Measurements from ENCODE around the gene OTUD5. TPM values are rescaled to one million over a fixed set of nuclear protein-coding genes. Genes with fewer than 3 reads are reported as not detected.

Gene OTUD5
- polyA plus RNA-seq, 3 donors = 8.4 to 75.0 (median 12.4) TPM

DNA sequence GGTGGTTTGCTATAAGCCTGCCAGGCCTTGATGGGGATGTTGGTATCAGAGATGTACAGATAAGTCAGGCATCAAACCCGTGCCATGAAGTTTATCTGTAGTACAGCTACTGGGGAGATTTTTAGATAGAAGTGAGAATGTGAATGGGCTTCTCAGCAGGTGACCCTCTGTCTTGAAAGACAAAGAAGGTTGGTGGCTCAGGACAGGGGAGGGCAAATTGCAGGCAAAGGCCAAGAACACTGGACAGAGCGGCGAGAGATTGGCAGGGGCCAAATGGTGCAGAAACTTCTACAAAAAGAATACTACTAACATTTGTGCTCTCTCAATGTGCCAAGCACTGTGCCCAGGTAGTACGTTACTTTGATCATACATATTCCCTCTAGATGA is 36.7 kb downstream of the OTUD5 start:
- Mint-ChIP-seq H3K9me3 (peaks cover 0 to 9% (median 2%) of the 10 kb centered on the region in 7 donors), H3K4me3 (no peak overlapping the region), H3K27me3 (ENCODE audit: low read depth in 3 of 3) (peaks cover 0 to 12% (median 0%) of the 10 kb centered on the region in 3 donors), H3K27ac (peak overlapping the region in 2 of 7 donors; percentile 49 to 90), H3K4me1 (peaks cover 26% of the 10 kb centered on the region), H3K36me3 (peaks cover 27 to 37% of the 10 kb centered on the region in 2 donors)
- no peaks in the 10 kb centered on the region for H3K9me3 ChIP-seq (replicated peaks in 1 of 2; ENCODE audit: control insufficient read depth in 1 of 2, insufficient read depth in 1 of 2, low read length in 2 of 2)
- no peak overlapping the region for H3K9ac ChIP-seq (ENCODE audit: insufficient read depth, low read length, poor library complexity, severe bottlenecking)
- DNase-seq = no peak
- H3K27ac ChIP-seq (ENCODE audit: low read depth in 1 of 2, low read length in 2 of 2) = no peak overlapping the region
- intact Hi-C loops (cut with micrococcal nuclease) = no loop called here
- peaks cover 24 to 27% of the 10 kb centered on the region in 2 donors for H3K4me1 ChIP-seq (ENCODE audit: control insufficient read depth in 1 of 2, insufficient read depth in 2 of 2, low read length in 2 of 2)
- no peak overlapping the region for H3K4me2 ChIP-seq (replicated peaks; ENCODE audit: extremely low read depth, low read length, poor library complexity, severe bottlenecking)
- peaks cover 10% of the 10 kb centered on the region for H3K79me2 ChIP-seq (ENCODE audit: insufficient read depth, low read length)
- no peaks in the 10 kb centered on the region for H4K20me1 ChIP-seq (ENCODE audit: insufficient read depth, low read length)
- H3K4me3 ChIP-seq (replicated peaks in 1 of 3; ENCODE audit: low read depth in 2 of 3, low read length in 3 of 3) = no peak overlapping the region
- H3K27me3 ChIP-seq (ENCODE audit: control insufficient read depth in 2 of 2, insufficient read depth in 2 of 2, low read length in 2 of 2) = no peaks in the 10 kb centered on the region
- no peak overlapping the region for H2AFZ ChIP-seq (ENCODE audit: insufficient read depth, low read depth, low read length, poor library complexity, severe bottlenecking)
- TF ChIP-seq, protein P1, sequence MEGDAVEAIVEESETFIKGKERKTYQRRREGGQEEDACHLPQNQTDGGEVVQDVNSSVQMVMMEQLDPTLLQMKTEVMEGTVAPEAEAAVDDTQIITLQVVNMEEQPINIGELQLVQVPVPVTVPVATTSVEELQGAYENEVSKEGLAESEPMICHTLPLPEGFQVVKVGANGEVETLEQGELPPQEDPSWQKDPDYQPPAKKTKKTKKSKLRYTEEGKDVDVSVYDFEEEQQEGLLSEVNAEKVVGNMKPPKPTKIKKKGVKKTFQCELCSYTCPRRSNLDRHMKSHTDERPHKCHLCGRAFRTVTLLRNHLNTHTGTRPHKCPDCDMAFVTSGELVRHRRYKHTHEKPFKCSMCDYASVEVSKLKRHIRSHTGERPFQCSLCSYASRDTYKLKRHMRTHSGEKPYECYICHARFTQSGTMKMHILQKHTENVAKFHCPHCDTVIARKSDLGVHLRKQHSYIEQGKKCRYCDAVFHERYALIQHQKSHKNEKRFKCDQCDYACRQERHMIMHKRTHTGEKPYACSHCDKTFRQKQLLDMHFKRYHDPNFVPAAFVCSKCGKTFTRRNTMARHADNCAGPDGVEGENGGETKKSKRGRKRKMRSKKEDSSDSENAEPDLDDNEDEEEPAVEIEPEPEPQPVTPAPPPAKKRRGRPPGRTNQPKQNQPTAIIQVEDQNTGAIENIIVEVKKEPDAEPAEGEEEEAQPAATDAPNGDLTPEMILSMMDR (IDR thresholded peaks at IDR 0.05) = no peak
- H3K36me3 ChIP-seq (replicated peaks in 1 of 2; ENCODE audit: control insufficient read depth in 1 of 2, insufficient read depth in 2 of 2, low read length in 2 of 2) = peaks cover 24 to 33% of the 10 kb centered on the region in 2 donors
- WGBS (ENCODE audit: insufficient coverage) = 60% methylated on average over 1 of the region's 4 CpGs

DNA sequence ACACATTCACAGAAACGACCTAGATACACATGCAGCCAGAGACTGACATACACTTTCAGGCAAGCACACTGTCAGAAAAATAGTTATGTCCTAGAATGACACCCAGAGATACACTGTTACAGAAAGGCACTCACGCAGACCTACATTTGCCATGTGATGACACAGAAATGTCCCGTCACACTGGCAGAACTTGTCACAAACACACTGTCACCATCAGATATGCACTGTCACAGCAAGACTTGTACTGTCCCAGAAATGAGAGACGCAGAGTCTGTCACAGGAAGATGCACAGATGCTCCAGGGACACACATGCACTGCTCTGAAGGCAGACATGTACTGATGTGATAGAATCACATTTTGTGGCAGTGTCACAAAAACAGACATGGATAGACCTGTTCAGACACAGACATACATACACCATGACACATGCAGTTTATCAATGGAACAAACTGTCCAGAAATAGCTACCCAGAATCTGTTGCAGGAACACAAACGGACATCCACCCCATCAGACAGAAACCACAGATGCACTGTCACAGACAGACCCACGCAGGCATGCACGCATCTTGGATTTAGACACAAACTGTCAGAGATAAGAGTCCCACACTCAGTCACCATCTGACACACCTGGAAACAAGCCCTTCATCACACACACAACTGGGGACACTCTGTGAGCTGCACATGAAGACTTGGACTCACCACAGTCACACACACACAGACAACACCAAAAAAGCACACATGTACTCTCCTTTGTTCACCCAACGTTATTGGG is 37.3 kb downstream of the OTUD5 start:
- Histone ChIP-seq H3K4me1 (ENCODE audit: control insufficient read depth in 1 of 2, insufficient read depth in 2 of 2, low read length in 2 of 2) (peaks cover 24 to 27% of the 10 kb centered on the region in 2 donors), H3K79me2 (ENCODE audit: insufficient read depth, low read length) (peaks cover 10% of the 10 kb centered on the region), H3K36me3 (replicated peaks in 1 of 2; ENCODE audit: control insufficient read depth in 1 of 2, insufficient read depth in 2 of 2, low read length in 2 of 2) (peaks cover 19 to 33% of the 10 kb centered on the region in 2 donors), H3K27ac (ENCODE audit: low read depth in 1 of 2, low read length in 2 of 2) (no peak overlapping the region), H3K4me2 (replicated peaks; ENCODE audit: extremely low read depth, low read length, poor library complexity, severe bottlenecking) (peak overlapping the region; percentile 86), H3K9me3 (replicated peaks in 1 of 2; ENCODE audit: control insufficient read depth in 1 of 2, insufficient read depth in 1 of 2, low read length in 2 of 2) (no peaks in the 10 kb centered on the region), H2AFZ (ENCODE audit: insufficient read depth, low read depth, low read length, poor library complexity, severe bottlenecking) (no peak overlapping the region), H3K4me3 (replicated peaks in 1 of 3; ENCODE audit: low read depth in 2 of 3, low read length in 3 of 3) (no peak overlapping the region), H3K27me3 (ENCODE audit: control insufficient read depth in 2 of 2, insufficient read depth in 2 of 2, low read length in 2 of 2) (no peaks in the 10 kb centered on the region), H3K9ac (ENCODE audit: insufficient read depth, low read length, poor library complexity, severe bottlenecking) (no peak overlapping the region), H4K20me1 (ENCODE audit: insufficient read depth, low read length) (no peaks in the 10 kb centered on the region)
- Mint-ChIP-seq H3K4me3 (peak overlapping the region; percentile 79 to 86), H3K27me3 (ENCODE audit: low read depth in 3 of 3) (peaks cover 0 to 12% (median 0%) of the 10 kb centered on the region in 3 donors), H3K36me3 (peaks cover 23 to 34% of the 10 kb centered on the region in 2 donors), H3K4me1 (peaks cover 26% of the 10 kb centered on the region), H3K27ac (peak overlapping the region in 5 of 7 donors; percentile 88 to 94 (median 89)), H3K9me3 (peaks cover 0 to 9% (median 2%) of the 10 kb centered on the region in 7 donors)
- intact Hi-C loops (cut with micrococcal nuclease) = loop anchor here (5.0 to 10.0 kb wide), 3 partner anchors 37 to 235 kb away; partner anchors contain the start of genes OTUD5 (in 1 of the 2), TFE3 (in 1 of the 2) and WAS (in 1 of the 2)
- 6% methylated on average over 4 of the region's 8 CpGs for WGBS (ENCODE audit: insufficient coverage)
- peak in 1 of 3 donors; percentile 26 for DNase-seq
- TF ChIP-seq, protein P1 (IDR thresholded peaks at IDR 0.05) = no peak

Measured in CD14-positive monocyte (primary cell).